Measurements from ENCODE around the gene CCDC40.
"Not testable (repeated sequence)": the region's sequence is repeated elsewhere in the genome, so short reads cannot be mapped to it uniquely, and the experiment has no call there.

CCDC40 gene

GRCh38 chr17:80035937-80036714, at the start of gene CCDC40:
Gene CCDC40, plus strand, starts transcription at chr17:80036642. Its CDS starts 21 bp downstream, at chr17:80036663.
- DNase-seq (ENCODE audit: low read depth in 2 of 2): peak; percentile 26 to 32

- DNase-seq (ENCODE audit: low read depth in 2 of 2): no peak
These were observed 49.1 kb upstream of the CCDC40 start for GRCh38 chr17:79987187-79987934.

- DNase-seq (ENCODE audit: low read depth in 2 of 2): no peak
These were observed 48.6 kb upstream of the CCDC40 start for GRCh38 chr17:79987935-79988184.

- DNase-seq (ENCODE audit: low read depth in 2 of 2): no peak
These were observed 48.1 kb upstream of the CCDC40 start for GRCh38 chr17:79988185-79988971.

GRCh38 chr17:79989106-79989835, 47.2 kb upstream of the CCDC40 start:
- no peak for DNase-seq (ENCODE audit: low read depth in 2 of 2)

GRCh38 chr17:79990051-79990592, 46.3 kb upstream of the CCDC40 start:
- DNase-seq (ENCODE audit: low read depth in 2 of 2): no peak

- DNase-seq (ENCODE audit: low read depth in 2 of 2): no peak
These were observed 45.7 kb upstream of the CCDC40 start for GRCh38 chr17:79990704-79991103.

- peak; percentile 61 to 63 for DNase-seq (ENCODE audit: low read depth in 2 of 2)
These were observed 45.1 kb upstream of the CCDC40 start for GRCh38 chr17:79991140-79991923.

GRCh38 chr17:79991924-79992648, 44.4 kb upstream of the CCDC40 start:
- DNase-seq (ENCODE audit: low read depth in 2 of 2): no peak

GRCh38 chr17:79992649-79993389, 43.6 kb upstream of the CCDC40 start:
- no peak for DNase-seq (ENCODE audit: low read depth in 2 of 2)

- no peak for DNase-seq (ENCODE audit: low read depth in 2 of 2)
These were observed 42.8 kb upstream of the CCDC40 start for GRCh38 chr17:79993390-79994227.

- DNase-seq (ENCODE audit: low read depth in 2 of 2): not testable (repeated sequence)
These were observed 42.2 kb upstream of the CCDC40 start for GRCh38 chr17:79994228-79994569.

- DNase-seq (ENCODE audit: low read depth in 2 of 2): no peak
These were observed 41.8 kb upstream of the CCDC40 start for GRCh38 chr17:79994602-79995001.

- DNase-seq (ENCODE audit: low read depth in 2 of 2): no peak
These were observed 40.7 kb upstream of the CCDC40 start for GRCh38 chr17:79995696-79996095.

GRCh38 chr17:79996291-79996690, 40.2 kb upstream of the CCDC40 start:
- no peak for DNase-seq (ENCODE audit: low read depth in 2 of 2)

- peak in 1 of 2 donors; percentile 52 for DNase-seq (ENCODE audit: low read depth in 2 of 2)
These were observed 39.3 kb upstream of the CCDC40 start for GRCh38 chr17:79997011-79997660.

- DNase-seq (ENCODE audit: low read depth in 2 of 2): no peak
These were observed 36.3 kb upstream of the CCDC40 start for GRCh38 chr17:80000136-80000535.

All from stimulated activated CD4-positive, alpha-beta T cell treated with anti-CD3 and anti-CD28 coated beads, Interleukin-1b, Interleukin-23, amount 100 ng/mL, for 1 hour (primary cell).